A549 treated with AZD2906 at 1 μM for 4 hours (cell line): ENCODE results near the gene SCAND1. TPM values are rescaled to one million over a fixed set of nuclear protein-coding genes. Genes with fewer than 3 reads are reported as not detected.

Experiments
- total RNA-seq: library from RNA; stranded (reverse); fragments of 200-300 nt; extraction: Qiagen RNA extraction; gene quantifications from 5 replicates; pipeline ENCODE4 v1.2.3, GENCODE V29; 2022

SCAND1 gene
- total RNA-seq = 76.9 to 115 TPM (median 99.4 TPM) in 5 replicates

GRCh38 chr20:35954200-35954906 is at the start of gene SCAND1:
TSS of gene SCAND1 (minus strand) at chr20:35954502. CDS start at chr20:35954284, 218 bp downstream.

DNA sequence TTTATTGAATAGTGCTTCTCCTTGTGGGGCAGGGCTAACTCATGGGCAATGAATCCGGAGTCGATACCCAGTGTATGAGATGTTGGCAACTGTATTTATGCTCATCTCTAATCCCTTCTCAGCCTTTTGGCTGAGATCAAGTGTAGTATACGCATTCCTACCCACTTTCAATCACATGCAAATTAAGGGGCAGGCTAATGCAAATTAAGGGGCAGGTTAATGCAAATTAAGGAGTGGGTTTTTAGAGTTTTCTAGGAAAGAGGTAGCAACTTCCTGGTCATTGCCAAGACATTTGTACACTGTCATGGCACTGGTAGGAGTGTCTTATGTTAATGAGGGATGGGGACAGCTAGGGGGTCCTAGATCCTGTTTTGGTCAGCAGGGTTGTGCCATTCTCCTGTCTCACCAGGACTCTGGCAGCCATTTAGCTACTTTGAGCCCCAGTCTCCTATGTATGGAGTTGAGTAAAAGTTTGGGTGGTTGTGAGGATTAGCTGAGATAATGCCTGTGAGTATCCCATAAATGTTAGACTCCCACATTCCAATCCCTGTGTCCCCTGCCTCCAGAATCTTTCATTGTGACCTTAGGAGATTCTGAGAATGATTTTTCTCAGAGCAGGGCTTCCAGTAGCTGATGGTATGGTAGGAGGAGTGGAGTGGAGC is 13.8 kb upstream of the SCAND1 start, which contains the start of gene CNBD2:
Gene CNBD2, plus strand, starts transcription at position 612 of the 662 bp plus-strand sequence. CDS start 173 bp downstream, outside the sequence.

Other genes with a start within 250 kb of the SCAND1 start
- gene RBM39, start 212.2 kb downstream of the SCAND1 start, total RNA-seq = 179 to 221 TPM (median 197 TPM) in 5 replicates
- 32.2 to 42.6 TPM (median 34.1 TPM) in 5 replicates for gene PHF20, start 182.5 kb downstream of the SCAND1 start, total RNA-seq
- 5.2 to 7.2 TPM (median 6.5 TPM) in 5 replicates for gene CNBD2, start 14.1 kb upstream of the SCAND1 start, total RNA-seq
- 64.2 to 80.1 TPM (median 76.8 TPM) in 5 replicates for gene EPB41L1, start 200.2 kb upstream of the SCAND1 start, total RNA-seq